GM18505 (cell line): ENCODE measurements around the gene TACC3.

ENCODE experiments used
- ATAC-seq: cut with Tn5 transposase; IDR thresholded peaks from one replicate; pipeline ENCODE4 v1.9.1; 2021; ENCODE audit not compliant: unreplicated experiment
- POLR2A ChIP-seq: IDR thresholded peaks from 4 replicates; pipeline ENCODE4 v1.6.1; 2011; ENCODE audit warnings: borderline replicate concordance; ENCODE audit not compliant: insufficient read depth, insufficient read length; ENCODE audit errors: extremely low read depth

The TACC3 gene

DNA sequence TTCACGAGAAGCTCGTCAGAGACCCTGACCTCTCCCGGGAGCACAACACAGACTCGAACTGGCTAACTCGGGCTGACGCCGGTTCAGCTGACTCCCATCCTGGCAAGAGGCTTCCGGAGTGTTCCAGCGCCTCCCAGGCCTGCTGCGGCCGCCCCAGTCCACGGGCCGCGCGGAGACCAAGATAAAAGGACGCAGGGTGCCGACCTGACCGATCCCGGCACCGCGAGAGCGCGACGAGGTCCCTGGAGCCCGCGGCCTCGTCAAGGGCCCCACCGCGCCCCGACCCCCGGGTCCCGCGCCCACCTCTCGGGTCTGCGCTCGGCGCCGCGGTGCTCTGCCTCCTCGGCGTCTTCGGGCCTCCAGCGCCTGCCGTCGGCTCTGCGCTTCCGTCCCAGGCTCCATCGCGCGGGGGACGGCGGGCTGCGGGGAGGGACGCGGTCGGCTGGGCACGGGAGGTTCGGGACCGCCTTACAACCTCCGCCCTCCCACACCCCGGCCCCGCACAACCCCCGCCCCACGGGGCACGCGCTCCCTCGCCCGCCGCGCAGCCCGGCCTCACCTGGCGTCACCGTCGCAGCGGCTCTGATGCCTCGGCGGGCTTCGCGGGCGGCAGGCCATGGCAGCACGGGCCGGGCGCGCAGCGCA lies 9.6 kb upstream of the TACC3 start:
- no peak for TF ChIP-seq POLR2A
- peak; percentile 16 for ATAC-seq

DNA sequence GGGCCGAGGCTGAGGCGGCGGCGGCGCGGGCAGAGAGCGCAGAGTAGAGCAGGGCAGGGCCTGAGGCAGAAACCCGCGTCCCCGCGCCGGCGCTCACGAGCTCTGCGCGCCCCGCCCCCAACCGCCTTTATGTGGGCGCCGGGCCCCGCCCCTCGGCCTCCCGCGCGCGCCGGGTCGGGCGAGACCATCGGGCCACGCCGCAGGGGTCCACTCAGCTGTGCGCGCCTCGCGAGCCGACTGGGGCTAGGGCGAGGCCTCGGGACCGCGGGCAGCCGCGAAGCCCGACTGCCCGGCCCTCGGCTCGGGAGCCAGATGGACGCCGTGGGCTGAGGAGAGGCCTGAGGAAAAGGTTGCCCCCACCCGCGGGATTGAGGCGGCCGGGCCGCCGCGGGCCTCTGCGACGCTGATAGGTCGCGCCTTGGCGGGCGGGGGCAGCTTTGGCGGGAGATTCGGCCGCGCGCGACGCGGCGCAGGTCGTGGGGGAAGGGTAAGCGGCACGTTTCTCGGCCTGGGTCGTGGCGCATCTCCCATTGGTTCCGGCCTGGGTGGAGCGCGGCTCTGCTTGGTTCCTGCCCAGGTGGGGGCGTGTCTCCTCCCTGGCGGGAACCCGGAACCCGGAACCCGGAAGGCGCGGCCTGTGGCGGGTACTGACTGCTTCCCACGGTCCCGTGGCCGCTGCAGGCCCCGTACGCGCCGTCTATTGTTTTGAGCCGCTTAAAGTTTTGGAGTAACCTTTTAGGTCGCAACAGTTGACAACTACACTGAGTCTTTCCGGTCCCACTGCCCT lies 8.9 kb upstream of the TACC3 start, which contains the start of gene SLBP:
Gene SLBP (minus strand): TSS at position 104 of the 787 bp plus-strand sequence. CDS start 131 bp downstream, outside the sequence.
- ATAC-seq: peak; percentile 76
- TF ChIP-seq POLR2A: peak; percentile 91

DNA sequence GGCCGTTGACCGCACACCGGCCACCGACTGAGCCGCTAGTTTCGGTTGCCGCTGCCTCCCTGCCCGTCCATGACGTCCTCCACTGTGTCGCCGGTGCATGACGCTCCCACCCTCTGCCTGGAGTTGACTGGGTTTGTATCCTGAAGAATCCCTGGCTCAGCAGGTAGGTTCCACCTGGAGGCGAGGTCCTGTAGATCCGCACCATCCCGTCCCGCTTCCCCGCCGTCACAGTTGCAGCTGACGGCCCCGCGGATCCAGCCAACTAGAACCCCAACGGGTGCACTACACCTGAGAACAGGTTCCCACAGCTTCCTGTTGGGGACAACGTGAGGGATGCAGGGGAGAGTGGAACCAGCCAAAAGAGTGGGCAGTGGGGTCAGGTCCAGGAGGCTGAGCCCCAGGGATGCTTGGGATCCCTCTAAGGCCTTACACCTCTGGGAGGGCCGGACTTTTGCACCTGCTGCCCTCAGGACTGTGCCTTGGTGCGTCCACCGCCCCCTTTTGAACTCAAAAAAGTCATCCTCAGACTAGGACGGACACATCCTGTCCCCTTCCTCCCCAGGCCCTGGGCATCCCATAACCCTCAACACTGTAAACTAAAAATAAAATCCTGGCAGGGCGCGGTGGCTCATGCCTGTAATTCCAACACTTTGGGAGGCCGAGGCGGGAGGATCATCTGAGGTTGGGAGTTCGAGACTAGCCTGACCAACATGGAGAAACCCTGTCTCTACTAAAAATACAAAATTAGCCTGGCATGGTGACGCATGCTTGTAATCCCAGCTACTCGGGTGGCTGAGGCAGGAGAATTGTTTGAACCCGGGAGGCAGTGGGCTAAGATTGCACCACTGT lies 8.1 kb upstream of the TACC3 start:
- no peak for TF ChIP-seq POLR2A
- no peak for ATAC-seq

DNA sequence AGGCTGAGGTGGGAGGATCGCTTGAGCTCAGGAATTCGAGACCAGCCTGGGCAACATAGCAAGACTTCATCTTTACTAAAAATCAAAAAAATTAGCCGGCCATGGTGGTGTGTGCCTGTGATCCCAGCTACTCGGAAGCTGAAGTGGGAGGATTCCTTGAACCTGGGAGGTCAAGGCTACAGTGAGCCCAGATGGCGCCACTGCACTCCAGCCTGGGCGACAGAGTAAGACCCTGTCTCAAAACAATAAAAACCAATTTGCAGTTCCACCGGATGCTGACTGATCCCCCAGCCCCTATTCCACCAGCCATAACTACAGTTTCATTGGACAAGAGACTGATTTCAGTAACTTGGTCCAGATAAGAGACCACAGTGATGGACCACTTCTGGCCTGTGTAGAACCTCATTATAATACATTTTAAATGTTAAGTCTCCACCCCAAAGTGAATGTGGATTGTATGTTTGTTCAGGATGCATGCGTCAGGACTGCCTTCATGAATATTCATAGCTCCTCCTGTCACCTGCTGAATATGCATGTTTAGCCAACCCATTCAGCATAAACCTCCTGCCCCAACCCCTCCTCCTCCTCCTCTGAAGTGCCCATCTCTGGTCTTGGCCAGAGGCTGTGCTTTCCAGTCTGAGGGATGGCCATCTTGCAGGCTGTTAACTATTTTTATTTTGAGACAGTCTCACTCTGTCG lies 6.9 kb upstream of the TACC3 start:
- no peak for ATAC-seq
- TF ChIP-seq POLR2A: no peak

DNA sequence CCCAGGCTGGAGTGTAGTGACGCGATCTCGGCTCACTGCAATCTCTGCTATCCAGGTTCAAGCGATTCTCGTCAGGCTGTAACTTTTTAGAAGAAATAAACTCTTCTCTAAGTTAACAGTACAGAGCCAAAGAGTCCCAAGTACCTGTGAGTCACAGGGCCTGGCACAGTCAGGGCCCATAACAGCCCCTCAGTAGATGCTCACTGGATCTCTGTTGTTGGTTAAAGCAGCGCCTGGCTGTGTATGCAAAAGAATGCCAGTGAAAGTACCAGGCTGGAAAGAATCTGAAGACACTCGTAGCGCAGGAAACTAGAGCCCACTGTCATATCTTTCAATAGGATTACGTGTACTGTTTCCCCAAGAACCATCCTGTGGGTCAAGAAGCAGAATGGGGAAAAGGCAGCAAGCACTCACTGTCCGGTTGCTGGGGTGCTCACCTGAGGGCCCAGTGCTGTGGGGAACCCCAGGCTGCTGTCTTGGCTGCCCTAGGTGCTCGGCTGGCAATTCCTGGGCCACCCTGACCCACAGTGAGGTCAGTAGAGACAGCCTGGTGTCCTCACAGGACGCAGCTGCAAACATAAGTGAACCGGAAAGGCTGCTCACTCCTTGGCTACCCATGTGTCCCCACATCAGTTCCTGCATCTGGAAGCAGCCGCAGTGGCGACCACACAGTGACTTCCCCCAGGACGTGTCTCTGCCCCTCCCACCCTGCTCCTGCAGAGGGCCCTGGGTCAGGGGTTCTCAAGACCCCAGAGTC lies 6.1 kb upstream of the TACC3 start:
- ATAC-seq: no peak
- TF ChIP-seq POLR2A: peak; percentile 49

DNA sequence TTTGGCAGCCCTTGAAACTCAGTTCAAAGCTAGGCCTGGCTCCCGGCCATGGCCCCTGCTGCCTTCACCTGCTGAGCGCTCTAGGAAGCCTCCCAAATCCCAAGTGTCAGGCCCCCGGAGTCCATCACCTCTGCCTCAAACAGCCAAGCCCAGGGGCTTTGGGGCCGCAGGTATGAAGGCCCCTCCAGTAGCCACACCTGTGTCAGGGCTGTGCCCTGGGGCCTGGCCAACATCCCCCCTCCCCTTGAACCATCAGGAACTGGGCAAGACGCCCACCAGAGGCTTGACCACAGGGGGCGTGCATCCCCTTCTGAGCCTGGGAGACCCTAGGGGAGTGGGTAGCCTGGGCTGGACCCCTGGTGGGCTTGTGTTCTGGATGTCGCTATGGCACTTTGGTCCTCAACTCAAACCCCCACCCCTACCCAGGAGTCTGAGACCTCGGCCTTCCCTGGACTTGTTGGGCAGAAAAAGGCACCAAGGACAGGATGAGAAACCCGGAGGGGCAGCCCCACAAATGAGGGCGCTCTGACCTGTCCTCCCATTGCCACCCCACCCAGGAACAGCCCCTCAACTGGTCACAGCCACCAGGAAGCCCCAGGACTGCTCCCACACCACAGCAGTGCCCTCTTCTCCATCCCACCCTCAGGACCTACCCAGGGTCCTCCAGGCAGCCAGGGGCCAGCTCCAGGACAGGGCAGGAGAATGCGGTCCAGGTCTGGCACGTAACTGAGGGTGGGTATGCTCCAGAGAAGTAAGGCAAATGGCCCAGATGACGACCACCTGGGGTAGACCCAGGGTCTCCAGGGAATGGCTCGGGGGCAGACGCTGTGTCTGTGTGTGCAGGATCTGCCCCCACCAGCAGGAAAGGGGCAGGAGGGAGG lies 5.0 kb upstream of the TACC3 start:
- TF ChIP-seq POLR2A: no peak
- ATAC-seq: no peak

DNA sequence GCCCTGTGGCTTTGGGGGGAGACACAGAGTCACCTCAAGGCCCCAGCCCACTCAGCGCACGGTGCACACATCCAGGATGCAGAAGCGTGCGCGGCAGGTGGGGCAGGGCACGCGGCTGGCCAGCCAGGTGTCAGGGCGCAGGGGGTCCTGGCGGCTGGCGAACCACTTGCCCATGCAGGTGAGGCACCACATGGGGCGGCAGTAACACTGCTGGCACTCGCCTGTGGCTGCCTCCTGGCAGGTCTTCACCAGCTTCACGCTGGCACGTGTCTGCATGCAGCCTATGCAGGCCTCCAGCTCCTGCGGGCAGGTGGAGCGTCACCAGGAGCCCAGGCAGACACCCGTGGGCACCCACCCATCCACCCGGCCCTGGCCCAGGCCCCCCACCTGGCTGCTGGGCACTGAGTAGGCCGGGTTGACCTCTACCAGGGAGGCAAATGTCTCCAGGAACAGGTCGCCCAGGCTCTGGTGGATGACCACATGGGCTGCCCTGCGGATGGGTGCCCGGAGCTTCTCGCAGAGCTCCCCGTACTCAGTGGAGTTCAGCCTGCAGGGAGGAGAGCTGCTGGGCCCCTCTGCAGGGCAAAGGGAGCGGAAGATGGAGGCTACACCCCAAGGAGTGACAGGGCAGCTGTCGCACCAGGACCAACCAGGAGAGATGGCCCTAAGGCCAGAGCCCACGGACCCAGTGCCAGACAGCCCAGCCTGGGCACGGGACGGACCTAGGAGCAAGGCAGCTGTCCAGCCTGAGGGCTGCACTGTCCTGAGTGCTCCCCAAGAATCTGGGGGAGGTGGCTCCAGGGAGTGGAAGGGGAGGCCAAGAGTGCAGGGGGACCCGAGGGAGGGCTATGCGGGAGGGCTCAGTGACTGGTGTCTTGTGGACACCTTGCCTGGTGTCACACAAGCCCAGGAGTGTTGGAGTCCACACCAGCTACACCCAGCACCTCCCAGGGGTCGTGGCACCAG lies 3.9 kb upstream of the TACC3 start:
- ATAC-seq: no peak
- TF ChIP-seq POLR2A: no peak

DNA sequence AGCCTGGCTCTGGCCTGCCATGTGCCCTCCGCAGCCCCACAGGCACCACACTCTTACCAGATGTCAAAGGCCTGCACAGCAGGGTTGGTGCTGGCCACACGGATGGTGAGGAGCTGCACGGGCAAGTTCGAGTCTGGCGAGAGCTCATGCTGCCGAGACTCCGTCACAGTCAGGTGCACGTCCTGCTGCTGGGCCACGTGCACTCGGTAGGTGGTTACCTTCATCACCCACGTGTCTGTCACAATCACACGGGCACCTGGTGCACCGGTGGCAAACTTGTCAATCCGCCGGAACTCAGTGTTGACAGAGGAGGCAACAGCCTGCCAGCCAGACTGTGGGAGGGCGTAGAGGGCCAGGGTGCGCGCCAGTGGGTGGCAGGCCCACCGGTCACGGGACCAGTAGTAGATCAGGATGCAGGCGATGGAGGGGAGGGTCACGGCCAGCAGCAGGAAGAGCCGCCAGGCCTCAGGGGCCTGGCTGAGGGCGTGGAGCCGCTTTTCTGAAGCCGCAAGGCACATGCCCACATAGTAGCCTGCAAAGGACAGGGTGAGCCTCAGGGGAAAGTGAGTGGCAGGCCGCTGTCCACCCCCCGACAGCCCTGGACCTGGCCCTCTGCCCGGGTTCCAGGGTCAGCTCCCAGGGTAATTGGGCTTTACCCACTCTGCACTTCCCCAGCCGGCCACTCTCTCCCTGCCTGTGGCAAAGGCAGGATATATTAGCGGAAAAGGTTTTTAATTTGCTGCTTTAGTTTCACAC lies 3.0 kb upstream of the TACC3 start:
- peak; percentile 21 for TF ChIP-seq POLR2A
- no peak for ATAC-seq

DNA sequence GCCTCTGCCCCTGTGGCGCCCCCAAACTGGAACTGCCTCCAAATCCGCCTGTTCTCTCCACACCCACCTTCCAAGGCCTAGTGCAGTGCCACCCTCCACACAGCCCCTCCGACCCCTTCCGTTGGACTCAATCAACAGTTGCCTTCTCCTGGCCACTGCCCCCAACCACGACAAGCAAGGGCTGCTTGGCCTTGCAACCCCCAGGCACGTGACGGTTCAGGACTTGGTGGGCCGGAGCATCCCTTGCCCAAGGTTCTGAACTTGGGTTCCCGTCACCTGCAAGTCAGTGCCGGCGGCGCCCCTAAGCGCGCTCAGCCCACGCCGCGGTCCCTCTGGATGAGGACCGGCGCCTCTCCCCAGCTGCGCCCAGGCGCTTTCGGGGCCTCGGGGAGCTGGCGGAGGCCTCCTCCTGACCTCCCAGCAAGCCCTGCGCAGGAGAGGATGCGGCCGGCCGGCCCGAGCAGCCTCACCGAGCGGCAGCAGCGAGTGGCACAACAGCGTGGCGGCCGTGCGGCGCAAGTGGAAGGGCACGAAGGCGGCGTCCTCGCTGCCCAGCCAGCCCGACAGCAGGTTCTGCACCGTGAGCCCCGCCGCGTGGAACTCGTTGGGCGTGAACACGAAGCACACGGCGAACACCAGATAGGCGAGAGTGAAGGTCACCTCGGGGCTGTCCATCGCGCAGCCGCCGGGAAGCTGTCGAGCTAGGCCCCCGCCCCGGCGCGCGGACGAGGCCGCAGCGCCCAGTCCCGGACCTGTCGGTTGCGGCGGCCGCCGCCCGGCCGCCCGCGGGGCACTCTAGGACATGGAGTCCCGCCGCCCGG lies 948 bp upstream of the TACC3 start:
- peak; percentile 15 for ATAC-seq

More for the DNA sequence above, 948 bp upstream of the TACC3 start:
- peak; percentile 8 for TF ChIP-seq POLR2A
